Measurements from ENCODE around the gene ZNF598. TPM values are rescaled to one million over a fixed set of nuclear protein-coding genes. Genes with fewer than 3 reads are reported as not detected.
A peak's percentile ranks its signal among the peaks of the same experiment; 100 is the strongest.

ZNF598 gene
- polyA plus RNA-seq, 1 of the 3 experiments (the other 2 are of a cell fraction), result 47.8 TPM

DNA sequence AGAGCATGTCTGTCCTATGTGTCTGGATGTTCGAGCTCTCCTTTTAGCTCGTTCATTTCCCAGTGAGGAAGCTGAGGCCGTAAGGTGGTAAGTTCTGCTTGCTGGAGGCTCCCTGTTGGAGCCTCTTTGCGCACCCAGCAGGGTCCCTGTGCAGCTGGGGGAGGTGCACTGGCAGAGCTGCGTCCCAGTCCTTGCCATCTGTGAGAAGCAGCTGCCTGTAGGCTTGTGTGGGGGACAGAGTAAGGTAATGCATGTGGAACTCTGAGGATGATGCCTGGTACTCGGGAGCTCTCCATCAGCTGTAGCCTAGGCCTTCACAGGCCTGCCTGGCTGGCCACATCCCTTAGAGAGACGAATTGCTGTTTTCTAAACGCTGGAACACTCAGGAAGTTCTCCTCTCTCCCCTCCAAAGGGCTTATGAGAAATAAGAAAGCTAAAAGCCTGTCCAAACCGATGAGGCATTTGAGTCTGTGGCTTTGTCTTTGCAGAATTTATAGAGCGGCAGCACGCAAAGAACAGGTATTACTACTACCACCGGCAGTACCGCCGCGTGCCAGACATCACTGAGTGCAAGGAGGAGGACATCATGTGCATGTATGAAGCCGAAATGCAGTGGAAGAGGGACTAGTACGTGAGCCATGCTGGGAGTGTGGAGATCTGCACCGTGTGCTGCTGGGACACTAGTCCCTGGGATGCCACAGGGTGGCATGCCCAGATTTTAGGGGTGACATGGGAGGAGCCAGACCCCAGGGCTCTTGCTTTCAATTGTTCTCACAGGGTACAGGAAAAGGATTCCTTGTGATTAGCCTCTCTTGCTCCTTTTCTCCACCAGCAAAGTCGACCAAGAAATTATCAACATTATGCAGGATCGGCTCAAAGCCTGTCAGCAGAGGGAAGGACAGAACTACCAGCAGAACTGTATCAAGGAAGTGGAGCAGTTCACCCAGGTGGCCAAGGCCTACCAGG is 48.7 kb downstream of the ZNF598 start (continued):
- TF ChIP-seq, protein P1, sequence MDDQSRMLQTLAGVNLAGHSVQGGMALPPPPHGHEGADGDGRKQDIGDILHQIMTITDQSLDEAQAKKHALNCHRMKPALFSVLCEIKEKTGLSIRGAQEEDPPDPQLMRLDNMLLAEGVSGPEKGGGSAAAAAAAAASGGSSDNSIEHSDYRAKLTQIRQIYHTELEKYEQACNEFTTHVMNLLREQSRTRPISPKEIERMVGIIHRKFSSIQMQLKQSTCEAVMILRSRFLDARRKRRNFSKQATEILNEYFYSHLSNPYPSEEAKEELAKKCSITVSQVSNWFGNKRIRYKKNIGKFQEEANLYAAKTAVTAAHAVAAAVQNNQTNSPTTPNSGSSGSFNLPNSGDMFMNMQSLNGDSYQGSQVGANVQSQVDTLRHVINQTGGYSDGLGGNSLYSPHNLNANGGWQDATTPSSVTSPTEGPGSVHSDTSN (IDR thresholded peaks at IDR 0.05), result peak; percentile 49; the same call in 1 of the 2 replicates
- TF ChIP-seq, protein P2, sequence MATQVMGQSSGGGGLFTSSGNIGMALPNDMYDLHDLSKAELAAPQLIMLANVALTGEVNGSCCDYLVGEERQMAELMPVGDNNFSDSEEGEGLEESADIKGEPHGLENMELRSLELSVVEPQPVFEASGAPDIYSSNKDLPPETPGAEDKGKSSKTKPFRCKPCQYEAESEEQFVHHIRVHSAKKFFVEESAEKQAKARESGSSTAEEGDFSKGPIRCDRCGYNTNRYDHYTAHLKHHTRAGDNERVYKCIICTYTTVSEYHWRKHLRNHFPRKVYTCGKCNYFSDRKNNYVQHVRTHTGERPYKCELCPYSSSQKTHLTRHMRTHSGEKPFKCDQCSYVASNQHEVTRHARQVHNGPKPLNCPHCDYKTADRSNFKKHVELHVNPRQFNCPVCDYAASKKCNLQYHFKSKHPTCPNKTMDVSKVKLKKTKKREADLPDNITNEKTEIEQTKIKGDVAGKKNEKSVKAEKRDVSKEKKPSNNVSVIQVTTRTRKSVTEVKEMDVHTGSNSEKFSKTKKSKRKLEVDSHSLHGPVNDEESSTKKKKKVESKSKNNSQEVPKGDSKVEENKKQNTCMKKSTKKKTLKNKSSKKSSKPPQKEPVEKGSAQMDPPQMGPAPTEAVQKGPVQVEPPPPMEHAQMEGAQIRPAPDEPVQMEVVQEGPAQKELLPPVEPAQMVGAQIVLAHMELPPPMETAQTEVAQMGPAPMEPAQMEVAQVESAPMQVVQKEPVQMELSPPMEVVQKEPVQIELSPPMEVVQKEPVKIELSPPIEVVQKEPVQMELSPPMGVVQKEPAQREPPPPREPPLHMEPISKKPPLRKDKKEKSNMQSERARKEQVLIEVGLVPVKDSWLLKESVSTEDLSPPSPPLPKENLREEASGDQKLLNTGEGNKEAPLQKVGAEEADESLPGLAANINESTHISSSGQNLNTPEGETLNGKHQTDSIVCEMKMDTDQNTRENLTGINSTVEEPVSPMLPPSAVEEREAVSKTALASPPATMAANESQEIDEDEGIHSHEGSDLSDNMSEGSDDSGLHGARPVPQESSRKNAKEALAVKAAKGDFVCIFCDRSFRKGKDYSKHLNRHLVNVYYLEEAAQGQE (IDR thresholded peaks at IDR 0.05; ENCODE audit: low read depth, low read length), result 0 out of 2 replicates have a peak, but pooled peaks have one; percentile 10
- peak; percentile 82 for TF ChIP-seq POLR2AphosphoS5 (IDR thresholded peaks at IDR 0.05; ENCODE audit: low read depth, low read length)
- TF ChIP-seq SIN3A (IDR thresholded peaks at IDR 0.05; ENCODE audit: borderline replicate concordance, low read depth, low read length), result peak; percentile 83
- peak; percentile 15; the same call in 1 of the 2 replicates for TF ChIP-seq JUND (IDR thresholded peaks at IDR 0.05)
- TF ChIP-seq TCF12 (IDR thresholded peaks at IDR 0.05), result 0 out of 2 replicates have a peak, but pooled peaks have one; percentile 5

DNA sequence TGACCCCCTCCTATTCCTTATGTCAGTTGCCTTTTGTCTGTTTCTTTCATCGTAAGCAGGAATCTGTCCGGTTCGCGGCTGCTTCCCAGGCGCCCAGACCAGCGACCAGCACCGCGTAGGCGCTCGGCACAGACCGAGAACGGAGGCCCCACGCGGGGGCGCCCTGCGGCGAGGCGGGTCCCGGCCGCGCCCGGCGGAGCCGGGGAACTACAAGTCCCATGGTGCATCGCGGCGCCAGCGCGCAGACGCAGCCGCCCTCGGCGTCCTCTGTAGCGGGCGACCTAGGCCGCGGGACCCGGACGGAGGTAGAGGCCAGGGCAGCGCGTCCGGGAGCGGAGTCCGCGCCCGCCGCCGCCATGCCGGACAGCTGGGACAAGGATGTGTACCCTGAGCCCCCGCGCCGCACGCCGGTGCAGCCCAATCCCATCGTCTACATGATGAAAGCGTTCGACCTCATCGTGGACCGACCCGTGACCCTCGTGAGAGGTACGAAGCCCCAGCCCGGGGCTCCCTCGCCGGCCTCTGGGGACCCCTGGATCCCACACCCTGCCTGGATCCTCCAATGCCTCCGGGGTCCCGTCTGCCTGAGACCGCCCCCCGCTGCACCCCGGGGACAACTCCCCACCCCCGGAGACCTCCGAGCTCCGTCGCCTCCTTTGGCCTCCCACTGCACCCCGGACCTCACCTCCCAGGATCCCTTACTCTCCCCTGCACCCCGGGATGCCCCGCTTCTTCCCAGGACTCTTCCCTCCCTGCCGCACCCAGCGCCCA is 50.2 kb downstream of the ZNF598 start, which contains the start of gene NDUFB10:
NDUFB10 (plus strand) TSS at position 270 of the 771 bp plus-strand sequence; CDS start at position 357, 87 bp downstream.
- POLR2A ChIA-PET, result interaction anchor here (0.6 kb wide), 1 partner anchor 19 kb away, joined by 7 read pairs; no protein-coding TSS in a partner anchor
- TF ChIP-seq MXI1 (IDR thresholded peaks at IDR 0.05; ENCODE audit: low read depth, low read length) (peak; percentile 74), NRF1 (IDR thresholded peaks at IDR 0.05; ENCODE audit: low read depth, low read length) (peak; percentile 82), FOSL2 (IDR thresholded peaks at IDR 0.05; ENCODE audit: borderline replicate concordance, low read depth) (no peak), ELF1 (IDR thresholded peaks at IDR 0.05) (no peak), MEF2A (IDR thresholded peaks at IDR 0.05; ENCODE audit: borderline replicate concordance, low read depth) (no peak), YY1 (IDR thresholded peaks at IDR 0.05; ENCODE audit: low read depth) (peak; percentile 54; the same call in 1 of the 2 replicates), SMC3 (IDR thresholded peaks at IDR 0.05; ENCODE audit: low read depth, low read length) (peak; percentile 41), RXRA (IDR thresholded peaks at IDR 0.05; ENCODE audit: borderline replicate concordance, low read depth) (no peak), JUND (IDR thresholded peaks at IDR 0.05) (no peak), TAF1 (IDR thresholded peaks at IDR 0.05; ENCODE audit: borderline replicate concordance, low read depth, low read length) (peak; percentile 85; the same call in 1 of the 2 replicates), CHD2 (IDR thresholded peaks at IDR 0.05; ENCODE audit: low read length, partially characterized antibody) (peak; percentile 82), TCF12 (IDR thresholded peaks at IDR 0.05) (no peak), EZH2phosphoT487 (IDR thresholded peaks at IDR 0.05; ENCODE audit: borderline replicate concordance, low read depth) (no peak)
- TF ChIP-seq, protein P3, sequence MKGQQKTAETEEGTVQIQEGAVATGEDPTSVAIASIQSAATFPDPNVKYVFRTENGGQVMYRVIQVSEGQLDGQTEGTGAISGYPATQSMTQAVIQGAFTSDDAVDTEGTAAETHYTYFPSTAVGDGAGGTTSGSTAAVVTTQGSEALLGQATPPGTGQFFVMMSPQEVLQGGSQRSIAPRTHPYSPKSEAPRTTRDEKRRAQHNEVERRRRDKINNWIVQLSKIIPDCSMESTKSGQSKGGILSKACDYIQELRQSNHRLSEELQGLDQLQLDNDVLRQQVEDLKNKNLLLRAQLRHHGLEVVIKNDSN (IDR thresholded peaks at IDR 0.05; ENCODE audit: borderline replicate concordance, low read depth), result no peak
- TF ChIP-seq, protein P1 (IDR thresholded peaks at IDR 0.05), result no peak
- TF ChIP-seq, protein P4, sequence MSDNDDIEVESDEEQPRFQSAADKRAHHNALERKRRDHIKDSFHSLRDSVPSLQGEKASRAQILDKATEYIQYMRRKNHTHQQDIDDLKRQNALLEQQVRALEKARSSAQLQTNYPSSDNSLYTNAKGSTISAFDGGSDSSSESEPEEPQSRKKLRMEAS (IDR thresholded peaks at IDR 0.05; ENCODE audit: low read depth), result no peak; the same call in 1 of the 2 replicates

More for the DNA sequence above, 50.2 kb downstream of the ZNF598 start, which contains the start of gene NDUFB10:
- H3F3A ChIP-seq (replicated peaks; ENCODE audit: insufficient read depth), result peaks cover 36% of the 10 kb centered on the region
- H3K4me3 ChIP-seq (ENCODE audit: low read depth in 2 of 2, low read length in 1 of 2), result peak within 1 kb of the TSS; percentile 58 to 86
- peak within 1 kb of the TSS; percentile 51 to 73 for H3K27ac ChIP-seq (ENCODE audit: low read depth in 2 of 2, low read length in 1 of 2)
- no peaks in the 10 kb centered on the region for H3K9me3 ChIP-seq
- peak within 1 kb of the TSS; percentile 76 for H3K4me2 ChIP-seq
- H3K79me2 ChIP-seq (ENCODE audit: insufficient read depth), result peaks cover 48% of the 10 kb centered on the region
- peak within 1 kb of the TSS; percentile 83 for H2AFZ ChIP-seq (ENCODE audit: low read depth)
- DNase-seq, result peak; percentile 96
- H3K36me3 ChIP-seq (replicated peaks in 1 of 2; ENCODE audit: control insufficient read depth in 1 of 2, insufficient read depth in 2 of 2, low read length in 1 of 2), result peaks cover 19 to 24% of the 10 kb centered on the region in 2 experiments
- H4K20me1 ChIP-seq (ENCODE audit: insufficient read depth), result peaks cover 38% of the 10 kb centered on the region
- CTCF ChIA-PET, result interaction anchor here (0.6 to 2.5 kb wide), 9 partner anchors 9 to 97 kb away, joined by 3 to 8 read pairs (median 4); partner anchors contain the start of gene MSRB1
- H3K4me1 ChIP-seq (ENCODE audit: control insufficient read depth in 1 of 2, insufficient read depth in 2 of 2, low read depth in 1 of 2, low read length in 1 of 2), result peaks cover 0 to 44% of the 10 kb centered on the region in 2 experiments; a peak in 1 of 4 replicates
- peak within 1 kb of the TSS; percentile 89 for H3K9ac ChIP-seq
- no peaks in the 10 kb centered on the region for H3K27me3 ChIP-seq (ENCODE audit: insufficient read depth)
- WGBS (ENCODE audit: low lambda C conversion rate), result 1% methylated on average over 26 of the region's 79 CpGs
- H3K9me2 ChIP-seq, result no peaks in the 10 kb centered on the region

All from SK-N-SH (cell line).